GM12864 (cell line): ENCODE results near the gene PRRG4.

Experiments
- DNase-seq: peaks from one replicate; pipeline ENCODE4 v3.0.0-alpha.2; 2011; ENCODE audit warnings: low read depth
- H3K4me3 ChIP-seq: 2 replicates; pipeline ENCODE4 v1.5.1; 2011; ENCODE audit warnings: mild to moderate bottlenecking, low read depth, low read length, control low read depth
- TF ChIP-seq, protein P1 (sequence below): IDR thresholded peaks from 2 replicates; pipeline ENCODE4 v1.5.1; 2011; ENCODE audit warnings: low read depth, mild to moderate bottlenecking, moderate library complexity, low read length, control low read depth, inconsistent platforms; ENCODE audit errors: missing control alignments

PRRG4 gene

DNA sequence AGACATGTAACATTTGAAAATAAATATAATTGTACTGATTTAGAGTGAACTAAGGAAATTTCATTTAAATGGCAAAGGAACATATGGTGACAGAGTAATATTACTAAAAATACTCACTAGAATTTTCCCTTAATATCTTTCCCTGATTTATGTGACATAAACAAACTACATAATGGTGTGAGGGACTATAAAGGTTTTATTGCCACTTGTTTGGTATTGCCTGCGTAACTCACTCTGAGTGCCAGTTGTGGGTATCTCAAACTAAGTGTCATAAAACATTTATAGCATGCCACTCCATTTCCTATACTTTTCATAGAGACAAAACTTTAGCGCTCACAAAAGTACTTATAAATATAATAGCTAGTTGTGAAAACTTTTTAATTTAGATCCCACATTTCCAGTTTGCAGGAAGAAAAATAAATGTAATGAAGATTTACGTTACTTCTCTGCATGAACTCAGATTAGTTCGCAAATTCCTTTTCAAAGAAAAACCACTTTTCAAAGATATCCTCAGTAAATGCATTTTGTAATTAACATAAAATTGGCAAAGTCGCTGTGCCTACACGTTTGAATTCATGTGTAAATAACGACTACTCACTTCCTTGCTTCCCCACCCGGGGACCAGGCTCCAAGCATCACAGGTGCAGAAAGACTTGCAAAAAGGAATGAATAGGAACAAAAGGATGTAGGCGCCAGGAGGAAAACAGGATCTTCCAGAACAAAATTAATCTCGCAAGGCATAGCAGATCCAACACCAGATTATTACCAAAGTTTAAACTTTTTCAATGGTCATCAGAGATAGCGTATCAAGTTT is 61.3 kb downstream of the PRRG4 start:
- H3K4me3 ChIP-seq: no peak overlapping the region
- DNase-seq: no peak
- TF ChIP-seq, protein P1, sequence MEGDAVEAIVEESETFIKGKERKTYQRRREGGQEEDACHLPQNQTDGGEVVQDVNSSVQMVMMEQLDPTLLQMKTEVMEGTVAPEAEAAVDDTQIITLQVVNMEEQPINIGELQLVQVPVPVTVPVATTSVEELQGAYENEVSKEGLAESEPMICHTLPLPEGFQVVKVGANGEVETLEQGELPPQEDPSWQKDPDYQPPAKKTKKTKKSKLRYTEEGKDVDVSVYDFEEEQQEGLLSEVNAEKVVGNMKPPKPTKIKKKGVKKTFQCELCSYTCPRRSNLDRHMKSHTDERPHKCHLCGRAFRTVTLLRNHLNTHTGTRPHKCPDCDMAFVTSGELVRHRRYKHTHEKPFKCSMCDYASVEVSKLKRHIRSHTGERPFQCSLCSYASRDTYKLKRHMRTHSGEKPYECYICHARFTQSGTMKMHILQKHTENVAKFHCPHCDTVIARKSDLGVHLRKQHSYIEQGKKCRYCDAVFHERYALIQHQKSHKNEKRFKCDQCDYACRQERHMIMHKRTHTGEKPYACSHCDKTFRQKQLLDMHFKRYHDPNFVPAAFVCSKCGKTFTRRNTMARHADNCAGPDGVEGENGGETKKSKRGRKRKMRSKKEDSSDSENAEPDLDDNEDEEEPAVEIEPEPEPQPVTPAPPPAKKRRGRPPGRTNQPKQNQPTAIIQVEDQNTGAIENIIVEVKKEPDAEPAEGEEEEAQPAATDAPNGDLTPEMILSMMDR: no peak

- DNase-seq: no peak
- H3K4me3 ChIP-seq: peak overlapping the region; percentile 95
Measured at GRCh38 chr11:32891657-32892354, 62.1 kb downstream of the PRRG4 start.

DNA sequence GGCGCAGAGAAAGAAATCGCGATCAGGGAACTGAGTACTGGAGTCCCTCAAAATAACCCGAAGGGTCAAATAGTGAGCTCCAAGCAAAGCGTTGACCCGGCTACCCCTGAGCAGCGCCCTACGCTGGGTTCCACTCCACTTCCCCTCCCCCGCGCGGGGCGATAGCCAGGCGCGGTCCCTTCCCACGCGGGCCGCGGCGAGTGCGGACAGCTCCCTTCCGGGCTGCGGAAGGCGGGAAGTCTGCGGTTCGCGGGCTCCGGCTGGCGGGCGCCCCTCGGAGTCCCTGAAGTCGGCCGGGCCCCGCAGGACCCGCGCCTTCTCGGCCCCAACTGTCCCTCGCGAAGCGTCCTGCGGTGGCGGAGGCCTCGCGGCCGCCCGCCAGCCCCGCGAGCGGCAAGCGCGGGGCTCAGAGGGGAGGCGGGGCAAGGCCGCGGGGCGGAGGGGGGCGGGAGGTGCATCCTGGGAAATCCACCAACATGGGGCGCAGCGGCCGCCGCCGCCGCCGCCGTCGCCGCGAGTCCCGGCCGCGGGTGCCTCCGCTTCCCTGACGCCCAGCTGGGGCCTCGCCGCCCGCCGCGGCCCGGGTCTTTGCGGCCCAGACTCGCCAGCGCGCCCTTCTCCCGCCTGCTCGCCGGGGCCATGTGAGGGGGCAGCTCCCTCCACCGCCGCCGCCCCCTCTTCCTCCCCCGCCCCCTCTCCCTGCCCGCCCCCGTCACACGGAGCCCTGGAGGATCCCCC is 62.8 kb downstream of the PRRG4 start, which contains the start of gene QSER1:
Gene QSER1, plus strand, starts transcription at position 457 of the 738 bp plus-strand sequence. CDS start 315 bp downstream, outside the sequence.
- no peak for DNase-seq
- peak within 1 kb of the TSS; percentile 95 for H3K4me3 ChIP-seq
- TF ChIP-seq, protein P1: no peak

More at GRCh38 chr11:32891657-32892354, 62.1 kb downstream of the PRRG4 start:
- TF ChIP-seq, protein P1: no peak

DNA sequence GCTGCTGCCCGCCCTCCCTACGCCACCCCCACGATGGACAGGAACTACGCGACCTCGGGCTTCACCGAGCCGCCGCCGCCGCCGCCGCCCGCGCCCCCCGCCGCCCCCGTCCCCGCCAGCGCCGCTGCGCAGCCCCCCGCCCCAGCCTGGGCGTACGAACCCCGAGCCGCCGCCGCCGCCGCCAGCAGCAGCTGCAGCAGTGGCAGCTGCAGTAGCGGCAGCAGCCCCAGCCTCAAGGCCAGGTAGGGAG is 63.3 kb downstream of the PRRG4 start:
- no peak for DNase-seq
- H3K4me3 ChIP-seq: peak overlapping the region; percentile 95
- TF ChIP-seq, protein P1: no peak

DNA sequence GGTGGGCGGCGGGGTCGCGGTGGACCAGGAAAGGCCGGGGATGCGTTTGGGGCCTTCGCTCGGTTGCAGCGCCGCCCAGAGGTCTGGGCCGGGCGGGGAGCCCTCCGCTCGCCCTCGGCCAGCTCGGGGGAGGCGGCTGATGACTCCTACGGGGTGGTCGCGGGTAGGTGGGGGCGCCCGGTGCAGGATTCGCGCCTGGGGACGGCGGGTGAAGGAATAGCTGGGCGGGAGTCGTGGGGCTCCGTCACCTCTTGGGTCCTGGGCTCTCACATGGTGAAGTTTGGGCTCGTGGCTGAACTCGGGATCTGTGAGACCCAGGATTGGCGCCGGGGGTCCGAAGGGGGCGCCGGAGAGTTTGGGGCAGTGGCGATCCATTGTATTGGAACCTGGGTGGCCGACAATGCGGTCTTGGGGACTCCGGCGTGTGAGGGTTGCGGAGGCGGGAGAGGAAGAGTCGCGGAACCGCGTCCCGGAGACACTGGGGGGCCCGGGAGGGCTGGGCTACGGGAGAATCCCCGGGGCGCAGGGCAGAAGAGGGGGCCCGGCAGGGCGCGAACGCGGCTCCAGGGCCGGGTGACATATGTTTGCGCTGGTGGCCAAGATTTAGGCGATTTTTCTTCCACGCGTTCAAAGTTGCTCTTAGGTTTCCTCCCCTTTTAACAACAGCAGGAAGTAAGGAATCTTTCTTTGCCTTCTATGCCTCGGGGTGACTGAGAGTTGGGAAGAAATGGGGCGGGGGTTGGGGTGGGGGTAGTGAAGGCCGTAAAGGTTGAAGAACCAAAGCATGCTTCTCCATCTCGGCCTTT is 63.8 kb downstream of the PRRG4 start:
- TF ChIP-seq, protein P1: peak; percentile 25
- DNase-seq: no peak
- peak overlapping the region; percentile 95 for H3K4me3 ChIP-seq

- DNase-seq: no peak
- TF ChIP-seq, protein P1: no peak
Measured at GRCh38 chr11:32894149-32894827, 64.6 kb downstream of the PRRG4 start.

More at GRCh38 chr11:32894149-32894827, 64.6 kb downstream of the PRRG4 start:
- H3K4me3 ChIP-seq: peak overlapping the region; percentile 95
